H1 (cell line): ENCODE results near the gene TNFRSF11A.

Source experiments
- ATF2 ChIP-seq: IDR thresholded peaks from 2 replicates; pipeline ENCODE4 v1.6.1; 2012; ENCODE audit warnings: low read length, inconsistent platforms
- EP300 ChIP-seq, 2 experiments: IDR thresholded peaks; 1 replicate in 1 of 2; 2 replicates in 1 of 2; pipeline ENCODE4 v1.6.1; 2011 to 2012; ENCODE audit warnings: low read depth in 2 of 2, low read length in 2 of 2, mild to moderate bottlenecking in 2 of 2, borderline replicate concordance in 1 of 2, inconsistent platforms in 1 of 2, moderate library complexity in 1 of 2
- GABPA ChIP-seq: IDR thresholded peaks from 2 replicates; pipeline ENCODE4 v1.6.1; 2011; ENCODE audit warnings: mild to moderate bottlenecking, low read length, moderate library complexity, borderline replicate concordance; ENCODE audit not compliant: insufficient read depth
- YY1 ChIP-seq: IDR thresholded peaks from 2 replicates; pipeline ENCODE4 v1.6.1; 2011; ENCODE audit warnings: low read depth, mild to moderate bottlenecking, low read length
- TF ChIP-seq, protein P1 (sequence below), 3 experiments: IDR thresholded peaks; 1 replicate in 2 of 3; 2 replicates in 1 of 3; pipeline versions ENCODE4 v1.5.1 to v1.6.1; 2011; ENCODE audit warnings: low read length in 3 of 3, mild to moderate bottlenecking in 3 of 3, inconsistent platforms in 2 of 3, low read depth in 1 of 3, moderate library complexity in 1 of 3; ENCODE audit not compliant: insufficient read depth in 1 of 3; ENCODE audit errors: control extremely low read depth in 1 of 3

- TF ChIP-seq, protein P1, sequence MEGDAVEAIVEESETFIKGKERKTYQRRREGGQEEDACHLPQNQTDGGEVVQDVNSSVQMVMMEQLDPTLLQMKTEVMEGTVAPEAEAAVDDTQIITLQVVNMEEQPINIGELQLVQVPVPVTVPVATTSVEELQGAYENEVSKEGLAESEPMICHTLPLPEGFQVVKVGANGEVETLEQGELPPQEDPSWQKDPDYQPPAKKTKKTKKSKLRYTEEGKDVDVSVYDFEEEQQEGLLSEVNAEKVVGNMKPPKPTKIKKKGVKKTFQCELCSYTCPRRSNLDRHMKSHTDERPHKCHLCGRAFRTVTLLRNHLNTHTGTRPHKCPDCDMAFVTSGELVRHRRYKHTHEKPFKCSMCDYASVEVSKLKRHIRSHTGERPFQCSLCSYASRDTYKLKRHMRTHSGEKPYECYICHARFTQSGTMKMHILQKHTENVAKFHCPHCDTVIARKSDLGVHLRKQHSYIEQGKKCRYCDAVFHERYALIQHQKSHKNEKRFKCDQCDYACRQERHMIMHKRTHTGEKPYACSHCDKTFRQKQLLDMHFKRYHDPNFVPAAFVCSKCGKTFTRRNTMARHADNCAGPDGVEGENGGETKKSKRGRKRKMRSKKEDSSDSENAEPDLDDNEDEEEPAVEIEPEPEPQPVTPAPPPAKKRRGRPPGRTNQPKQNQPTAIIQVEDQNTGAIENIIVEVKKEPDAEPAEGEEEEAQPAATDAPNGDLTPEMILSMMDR (IDR thresholded peaks at IDR 0.05; ENCODE audit: control extremely low read depth in 1 of 3, insufficient read depth in 1 of 3, low read depth in 1 of 3, low read length in 3 of 3): no peak
- TF ChIP-seq YY1 (no peak), EP300 (IDR thresholded peaks at IDR 0.05; ENCODE audit: borderline replicate concordance in 1 of 2, low read depth in 2 of 2, low read length in 2 of 2) (no peak), GABPA (no peak), ATF2 (no peak)
Measured at GRCh38 chr18:62364558-62364957, 39.4 kb downstream of the TNFRSF11A start.
